GM12878 (cell line): Measurements from ENCODE around the gene KCTD17. TPM values are rescaled to one million over a fixed set of nuclear protein-coding genes. Genes with fewer than 3 reads are reported as not detected.

Source experiments
- ATAC-seq: fragments of 200-7000 bp; cut with Tn5 transposase; 3 replicates; pipeline ENCODE4 v1.9.1; 2020; ENCODE audit warnings: mild to moderate bottlenecking, moderate library complexity
- BruUV-seq: library from RNA; stranded (reverse); fragments of 400-500 nt; replicated peaks from 2 replicates; lab custom pipeline; 2021; lab: Mats Ljungman, UMichigan
- CTCF ChIA-PET: fragments of 300-600 bp; sonication (Branson Sonifier 250); formaldehyde crosslinking; extraction: SDS; loops from one replicate; lab custom pipeline; 2021; ENCODE audit warnings: inconsistent platforms; lab: Yijun Ruan, JAX
- POLR2A ChIA-PET: fragments of 350-600 bp; formaldehyde crosslinking; extraction: SDS; loops from one replicate; lab custom pipeline; 2021; ENCODE audit warnings: inconsistent platforms; lab: Charles Lee
- RAD21 ChIA-PET: fragments of 300-600 bp; sonication (Branson Sonifier 250); formaldehyde crosslinking; loops from one replicate; lab custom pipeline; 2023; ENCODE audit warnings: antibody characterized with exemption; ENCODE audit not compliant: unreplicated experiment; lab: Charles Lee
- SMC1A ChIA-PET: fragments of 300-600 bp; sonication (Branson Sonifier 250); formaldehyde crosslinking; loops from one replicate; lab custom pipeline; 2023; ENCODE audit not compliant: unreplicated experiment, uncharacterized antibody; lab: Charles Lee
- DNase-seq: peaks from one replicate; pipeline ENCODE4 v3.0.0-alpha.2; 2011; ENCODE audit warnings: low read depth, low spot score
- FAIRE-seq: peaks from 3 replicates; lab custom pipeline; 2011; peaks lifted over from hg19 to GRCh38; lab: Jason Lieb, UNC
- H2AFZ ChIP-seq: 2 replicates; pipeline ENCODE4 v1.6.0; 2011; ENCODE audit warnings: low read depth, low read length, control low read depth; ENCODE audit not compliant: control insufficient read depth
- H3K27ac ChIP-seq: 2 replicates; pipeline ENCODE4 v1.5.1; 2011; ENCODE audit warnings: control low read depth; ENCODE audit not compliant: control insufficient read depth, insufficient read depth
- H3K27me3 ChIP-seq, 2 experiments: replicated peaks in 1 of 2; 2 replicates each; pipeline versions ENCODE4 v1.6.0 to v1.6.1; 2011; ENCODE audit warnings: low read length in 1 of 2; ENCODE audit not compliant: control insufficient read depth in 2 of 2, insufficient read depth in 2 of 2
- H3K36me3 ChIP-seq, 2 experiments: 2 replicates each; pipeline ENCODE4 v1.5.1; 2011; ENCODE audit warnings: low read length in 1 of 2; ENCODE audit not compliant: control insufficient read depth in 2 of 2, insufficient read depth in 2 of 2
- H3K4me1 ChIP-seq: 2 replicates; pipeline ENCODE4 v1.6.1; 2011; ENCODE audit warnings: mild to moderate bottlenecking, low read length, moderate library complexity, mixed read lengths; ENCODE audit not compliant: control insufficient read depth, insufficient read depth
- H3K4me2 ChIP-seq: 2 replicates; pipeline ENCODE4 v1.6.0; 2011; ENCODE audit warnings: control low read depth; ENCODE audit not compliant: control insufficient read depth, insufficient read depth
- H3K4me3 ChIP-seq: fragments of 200-600 bp; sonication (generic); 2 replicates; pipeline ENCODE4 v1.5.1; 2016
- H3K79me2 ChIP-seq: 2 replicates; pipeline ENCODE4 v1.6.0; 2011; ENCODE audit warnings: low read length; ENCODE audit not compliant: control insufficient read depth, insufficient read depth
- H3K9ac ChIP-seq: 2 replicates; pipeline ENCODE4 v1.8.0; 2011; ENCODE audit warnings: low read length, control low read depth, mixed read lengths; ENCODE audit not compliant: control insufficient read depth, insufficient read depth
- H3K9me3 ChIP-seq: replicated peaks from 3 replicates; pipeline ENCODE4 v1.5.1; 2011; ENCODE audit warnings: mild to moderate bottlenecking, low read length; ENCODE audit not compliant: control insufficient read depth, insufficient read depth
- H4K20me1 ChIP-seq: 2 replicates; pipeline ENCODE4 v1.6.0; 2011; ENCODE audit not compliant: control insufficient read depth, insufficient read depth
- ATF3 ChIP-seq: IDR thresholded peaks from 2 replicates; pipeline ENCODE4 v1.6.1; 2011; ENCODE audit warnings: low read depth, mild to moderate bottlenecking, low read length, moderate library complexity, borderline replicate concordance; ENCODE audit errors: extremely low read depth
- IRF3 ChIP-seq: fragments of 450-650 bp; IDR thresholded peaks from 2 replicates; pipeline ENCODE4 v1.6.1; 2014; ENCODE audit warnings: mild to moderate bottlenecking
- JUND ChIP-seq: IDR thresholded peaks from 2 replicates; pipeline ENCODE4 v1.6.1; 2012; ENCODE audit warnings: low read depth, mild to moderate bottlenecking, low read length, improper control_type of control experiment, moderate library complexity
- MYB ChIP-seq: fragments of 150-350 bp; IDR thresholded peaks from 2 replicates; pipeline ENCODE4 v1.6.1; 2014; ENCODE audit warnings: mild to moderate bottlenecking, low read depth, low read length, borderline replicate concordance
- NR2C2 ChIP-seq: IDR thresholded peaks from 2 replicates; pipeline ENCODE4 v1.6.1; 2011; ENCODE audit warnings: borderline replicate concordance, low read depth; ENCODE audit not compliant: control insufficient read depth, insufficient read length
- PAX5 ChIP-seq: IDR thresholded peaks from 2 replicates; pipeline ENCODE4 v1.6.1; 2011; ENCODE audit warnings: low read depth, low read length, borderline replicate concordance
- PBX3 ChIP-seq: IDR thresholded peaks from 2 replicates; pipeline ENCODE4 v1.6.1; 2011; ENCODE audit warnings: mild to moderate bottlenecking, low read depth, low read length, moderate library complexity; ENCODE audit not compliant: insufficient replicate concordance
- POLR2A ChIP-seq: IDR thresholded peaks from 2 replicates; pipeline ENCODE4 v1.6.1; 2011; ENCODE audit warnings: low read depth, mild to moderate bottlenecking, low read length
- RELA ChIP-seq: fragments of 450-650 bp; IDR thresholded peaks from 2 replicates; pipeline ENCODE4 v1.8.0; 2014; ENCODE audit warnings: borderline replicate concordance; ENCODE audit not compliant: partially characterized antibody
- RFX5 ChIP-seq: IDR thresholded peaks from 2 replicates; pipeline ENCODE4 v1.6.1; 2011; ENCODE audit warnings: low read depth, low read length, improper control_type of control experiment
- SREBF2 ChIP-seq: IDR thresholded peaks from 2 replicates; pipeline ENCODE4 v1.6.1; 2012; ENCODE audit warnings: mild to moderate bottlenecking, low read length
- STAT3 ChIP-seq: IDR thresholded peaks from 2 replicates; pipeline ENCODE4 v1.6.1; 2011; ENCODE audit warnings: low read depth, low read length, improper control_type of control experiment
- ZNF217 ChIP-seq: fragments of 450-650 bp; IDR thresholded peaks from 2 replicates; pipeline ENCODE4 v1.6.1; 2017; ENCODE audit warnings: antibody characterized with exemption, mild to moderate bottlenecking
- WGBS: methylation state at CpG from one replicate; pipeline ENCODE4 v1.1.6; 2016; ENCODE audit warnings: low lambda C conversion rate; ENCODE audit not compliant: insufficient replicate concordance, insufficient coverage; ENCODE audit errors: missing lambda C conversion rate; 5-methylcytosine and 5-hydroxymethylcytosine counted together
- in situ Hi-C: fragments of 300-500 bp; cut with MboI; formaldehyde crosslinking; loops from 9 replicates; pipeline ENCODE4 v1.14.3; 2018; ENCODE audit warnings: mixed read lengths
- intact Hi-C: fragments of 100-400 bp; cut with micrococcal nuclease; formaldehyde crosslinking; loops from one replicate; pipeline ENCODE4 v1.14.2; 2022; ENCODE audit not compliant: unreplicated experiment
- polyA plus RNA-seq, 11 experiments: library from polyadenylated mRNA; depleted of rRNA in 4 of 11; unstranded in 6 of 11; stranded (reverse) in 5 of 11; fragments of >200 nt; fragmentation: Nextera tagmentation in 4 of 11; fragmentation: Illumina TruSeq in 1 of 11; extraction: Ambion mirVana in 4 of 11; extraction: Trizol in 1 of 11; gene quantifications; 1 replicate in 1 of 11; 2 replicates in 10 of 11; pipeline versions ENCODE4 v1.2.1 to v1.2.3, GENCODE V29; 2011 to 2016; ENCODE audit warnings: inconsistent platforms in 2 of 11, missing spikeins in 2 of 11, low read depth in 1 of 11
- total RNA-seq, 4 experiments: library from RNA; depleted of rRNA in 3 of 4; stranded (reverse); fragments of >200 nt in 3 of 4; fragmentation: Illumina TruSeq in 1 of 4; extraction: Trizol in 1 of 4; gene quantifications; 2 replicates each; pipeline versions ENCODE4 v1.2.1 to v1.2.3, GENCODE V29; 2013 to 2021

Gene KCTD17
- total and polyA plus RNA-seq, 10 of the 15 experiments (the other 5 are each of a cell fraction or from before 2014, with no cell fraction given), result 0.16 to 18.4 (median 10.1) TPM; not detected in 1

- ChIA-PET RAD21 (no interaction called here), POLR2A (no interaction called here), SMC1A (no interaction called here), CTCF (no interaction called here)
- no peak for FAIRE-seq
- peaks cover 0 to 2% of the 10 kb centered on the region in 2 experiments; a peak in 2 of 4 replicates for H3K36me3 ChIP-seq
- TF ChIP-seq PAX5, result no peak
- TF ChIP-seq STAT3, result no peak
- no peak for TF ChIP-seq JUND
- TF ChIP-seq IRF3, result no peak
- TF ChIP-seq ATF3, result no peak
- TF ChIP-seq POLR2A, result no peak
- no peak for TF ChIP-seq PBX3
- TF ChIP-seq ZNF217, result no peak
- TF ChIP-seq RELA, result no peak
- no peak for TF ChIP-seq MYB
- TF ChIP-seq NR2C2, result no peak
- no peak for TF ChIP-seq RFX5
- TF ChIP-seq SREBF2, result no peak
- H3K79me2 ChIP-seq, result no peaks in the 10 kb centered on the region
- H2AFZ ChIP-seq, result no peak overlapping the region
- peaks cover 11% of the 10 kb centered on the region for H3K4me1 ChIP-seq
- no peak overlapping the region for H3K27ac ChIP-seq
- no peaks in the 10 kb centered on the region for H3K27me3 ChIP-seq
- DNase-seq, result no peak
- H3K9me3 ChIP-seq, result no peaks in the 10 kb centered on the region
- no peak overlapping the region for H3K4me2 ChIP-seq
- 74% methylated on average over 6 of the region's 9 CpGs for WGBS
- in situ Hi-C loops (no loop called here), intact Hi-C loops (no loop called here)
- no peaks in the 10 kb centered on the region for H4K20me1 ChIP-seq
- no peak overlapping the region for H3K9ac ChIP-seq
- ATAC-seq, result no peak
- no peak overlapping the region for H3K4me3 ChIP-seq
- no TSS peak for BruUV-seq
These were observed 5.7 kb downstream of the KCTD17 start for GRCh38 chr22:37057226-37057625.
